ENCODE results near the gene ANKRD13B. TPM values are rescaled to one million over a fixed set of nuclear protein-coding genes. Genes with fewer than 3 reads are reported as not detected.

The ANKRD13B gene
- total and polyA plus RNA-seq, 12 donors: 1.0 to 23.8 (median 5.4) TPM

DNA sequence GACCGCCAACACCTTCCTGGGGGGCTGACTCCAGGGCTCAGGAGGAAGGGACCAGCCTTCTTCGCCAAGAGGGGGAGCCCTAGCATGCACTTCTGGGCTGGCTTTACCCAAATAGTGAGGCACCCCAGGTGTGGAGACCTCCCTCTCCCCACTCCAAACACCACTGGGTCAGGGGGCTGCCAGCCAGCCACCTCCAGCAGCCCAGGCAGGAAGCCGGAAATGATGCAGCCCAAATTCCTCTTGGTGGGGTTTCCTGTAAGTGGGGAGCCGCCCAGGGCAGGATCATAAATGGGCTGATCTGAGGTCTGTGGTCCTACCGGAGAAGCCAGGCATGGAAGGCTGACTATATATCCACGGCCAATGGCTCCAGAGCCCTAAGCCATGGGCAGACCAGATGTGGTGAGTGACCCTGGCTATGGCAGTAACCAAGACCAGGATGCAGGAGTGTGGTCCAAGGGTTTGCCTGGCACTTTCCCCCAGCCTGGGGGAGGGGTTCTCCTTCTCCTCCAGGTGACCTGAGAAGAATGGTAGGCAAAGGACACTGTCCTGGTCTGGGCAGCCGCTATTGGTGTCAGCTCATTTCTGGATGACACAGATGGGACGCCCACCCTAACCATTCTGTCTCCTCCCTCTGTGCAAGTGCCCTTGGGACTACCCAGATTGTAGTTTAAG, 7.7 kb upstream of the ANKRD13B start:
- DNase-seq: peak in 3 of 7 donors; percentile 18 to 28 (median 23)
- 64 to 80% (median 73%) methylated on average over 5 to 8 of the region's 8 CpGs for WGBS, 4 donors
- H3K9me3 ChIP-seq (replicated peaks in 1 of 3): no peaks in the 10 kb centered on the region
- peaks cover 15 to 24% of the 10 kb centered on the region in 2 donors for H3K4me1 ChIP-seq (replicated peaks in 1 of 2)
- H3K27ac ChIP-seq: peak overlapping the region in 3 of 5 donors; percentile 16 to 73 (median 60)
- TF ChIP-seq, protein P1, sequence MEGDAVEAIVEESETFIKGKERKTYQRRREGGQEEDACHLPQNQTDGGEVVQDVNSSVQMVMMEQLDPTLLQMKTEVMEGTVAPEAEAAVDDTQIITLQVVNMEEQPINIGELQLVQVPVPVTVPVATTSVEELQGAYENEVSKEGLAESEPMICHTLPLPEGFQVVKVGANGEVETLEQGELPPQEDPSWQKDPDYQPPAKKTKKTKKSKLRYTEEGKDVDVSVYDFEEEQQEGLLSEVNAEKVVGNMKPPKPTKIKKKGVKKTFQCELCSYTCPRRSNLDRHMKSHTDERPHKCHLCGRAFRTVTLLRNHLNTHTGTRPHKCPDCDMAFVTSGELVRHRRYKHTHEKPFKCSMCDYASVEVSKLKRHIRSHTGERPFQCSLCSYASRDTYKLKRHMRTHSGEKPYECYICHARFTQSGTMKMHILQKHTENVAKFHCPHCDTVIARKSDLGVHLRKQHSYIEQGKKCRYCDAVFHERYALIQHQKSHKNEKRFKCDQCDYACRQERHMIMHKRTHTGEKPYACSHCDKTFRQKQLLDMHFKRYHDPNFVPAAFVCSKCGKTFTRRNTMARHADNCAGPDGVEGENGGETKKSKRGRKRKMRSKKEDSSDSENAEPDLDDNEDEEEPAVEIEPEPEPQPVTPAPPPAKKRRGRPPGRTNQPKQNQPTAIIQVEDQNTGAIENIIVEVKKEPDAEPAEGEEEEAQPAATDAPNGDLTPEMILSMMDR (IDR thresholded peaks at IDR 0.05): no peak
- TF ChIP-seq POLR2A (IDR thresholded peaks at IDR 0.05): peak in 1 of 2 donors; percentile 36
- H3K4me3 ChIP-seq: peak overlapping the region in 1 of 4 donors; percentile 26
- intact Hi-C loops (cut with DNase I): no loop called here
- H3K27me3 ChIP-seq: no peaks in the 10 kb centered on the region
- H3K36me3 ChIP-seq (replicated peaks in 1 of 2): peaks cover 0 to 15% of the 10 kb centered on the region in 2 donors

DNA sequence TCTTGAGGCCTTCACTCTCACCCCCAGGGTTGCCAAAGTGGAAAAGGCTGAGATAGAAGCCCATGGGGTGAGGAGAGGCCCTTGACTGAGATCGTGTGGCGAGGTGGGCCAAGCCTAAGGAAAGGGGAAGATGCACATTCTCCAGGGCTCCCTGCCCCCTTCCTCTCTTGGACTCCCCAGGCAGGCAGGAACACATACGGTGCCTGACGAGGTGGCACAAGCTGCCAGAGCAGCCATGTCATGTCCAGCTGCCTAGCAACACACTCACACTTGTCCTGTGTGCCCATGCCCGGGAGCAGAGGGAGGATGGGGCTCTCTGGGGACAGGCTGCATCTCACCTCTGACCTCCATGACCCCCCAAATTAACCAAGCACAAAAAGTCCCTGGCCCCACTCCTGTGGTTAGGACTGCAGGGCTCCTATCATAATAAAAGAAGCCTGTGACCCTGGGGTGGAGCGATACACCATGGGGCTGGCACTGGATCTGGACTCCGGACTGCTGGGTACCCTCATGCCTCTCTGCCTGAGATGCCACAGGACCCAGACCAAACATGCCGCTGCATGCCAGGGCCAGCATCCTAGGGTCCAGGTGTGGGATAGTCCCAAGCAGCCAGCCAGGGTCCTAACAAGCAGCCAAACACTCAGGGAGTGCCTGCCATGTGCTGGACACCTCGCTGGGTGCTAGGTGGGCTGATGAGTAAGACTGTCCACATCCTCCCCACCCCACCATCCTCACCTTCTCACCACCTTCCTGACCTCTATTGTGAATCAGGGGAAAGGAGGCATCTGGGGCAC, 6.1 kb upstream of the ANKRD13B start:
- Histone ChIP-seq H3K9me3 (replicated peaks in 1 of 3) (no peaks in the 10 kb centered on the region), H3K4me1 (replicated peaks in 1 of 2) (peaks cover 31 to 40% of the 10 kb centered on the region in 2 donors), H3K27me3 (no peaks in the 10 kb centered on the region), H3K36me3 (replicated peaks in 1 of 2) (peaks cover 0 to 14% of the 10 kb centered on the region in 2 donors), H3K4me3 (no peak overlapping the region), H3K27ac (peak overlapping the region in 2 of 5 donors; percentile 5 to 52)
- WGBS, 4 donors: 68 to 76% (median 74%) methylated on average over 6 to 9 of the region's 9 CpGs
- intact Hi-C loops (cut with DNase I): no loop called here
- peak in 1 of 7 donors; percentile 19 for DNase-seq
- TF ChIP-seq, protein P1 (IDR thresholded peaks at IDR 0.05): no peak
- no peak for TF ChIP-seq POLR2A (IDR thresholded peaks at IDR 0.05)

DNA sequence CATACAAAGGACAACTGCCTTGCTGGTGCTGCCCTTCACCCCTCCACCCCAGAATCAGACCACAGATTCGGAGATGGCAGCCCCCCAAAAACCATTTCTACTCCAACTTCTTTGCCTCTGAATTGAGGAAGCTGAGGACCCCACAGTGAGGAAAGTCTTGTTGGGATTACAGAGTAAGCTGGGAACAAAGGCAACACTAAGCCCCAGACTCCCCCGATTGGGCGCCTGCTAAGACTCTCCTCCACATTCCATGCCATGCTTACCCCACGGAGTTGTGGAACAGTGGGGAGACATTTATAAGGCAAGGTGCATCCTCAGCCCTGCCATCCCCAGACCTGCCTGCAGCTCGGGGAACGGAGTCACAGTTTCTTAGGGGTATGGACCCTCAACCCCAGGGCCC, 5.3 kb upstream of the ANKRD13B start:
- WGBS, 4 donors: 82 to 88% (median 88%) methylated on average over 4 to 6 of the region's 6 CpGs
- Histone ChIP-seq H3K36me3 (replicated peaks in 1 of 2) (peaks cover 0 to 7% of the 10 kb centered on the region in 2 donors), H3K4me3 (peak overlapping the region in 1 of 4 donors; percentile 87), H3K27ac (peak overlapping the region in 1 of 5 donors; percentile 89), H3K9me3 (replicated peaks in 1 of 3) (no peaks in the 10 kb centered on the region), H3K27me3 (no peaks in the 10 kb centered on the region), H3K4me1 (replicated peaks in 1 of 2) (peaks cover 38 to 47% of the 10 kb centered on the region in 2 donors)
- no peak for TF ChIP-seq POLR2A (IDR thresholded peaks at IDR 0.05)
- TF ChIP-seq, protein P1 (IDR thresholded peaks at IDR 0.05): no peak
- intact Hi-C loops (cut with DNase I): no loop called here
- peak in 2 of 7 donors; percentile 18 to 20 for DNase-seq

DNA sequence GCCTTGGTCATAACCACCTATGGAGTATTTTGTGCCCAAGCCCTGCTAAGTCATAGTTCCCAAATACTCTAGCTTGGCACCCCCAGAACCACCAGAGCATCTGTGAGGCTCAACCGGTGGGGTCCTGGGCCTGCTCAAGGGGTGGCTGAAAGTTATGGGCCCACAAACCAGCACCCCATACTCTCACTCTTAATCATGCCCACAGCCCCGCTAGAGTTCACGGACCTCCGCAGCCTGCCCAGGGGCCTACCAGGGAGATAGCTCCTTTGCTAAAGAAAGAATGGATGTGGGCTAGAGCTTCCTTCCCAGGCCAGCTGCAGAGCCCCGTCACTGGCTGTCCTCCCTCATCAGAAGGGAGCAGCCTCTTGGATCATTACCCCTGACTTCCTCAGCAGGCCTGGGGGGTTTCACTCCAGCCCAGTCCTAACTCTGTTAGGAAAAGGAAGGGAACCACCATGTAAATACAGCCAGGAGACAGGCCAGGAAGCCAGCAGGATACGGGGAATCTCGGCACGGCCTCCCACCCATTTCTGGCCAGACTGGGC, 4.8 kb upstream of the ANKRD13B start:
- WGBS, 4 donors: 33 to 44% (median 36%) methylated on average over 4 to 8 of the region's 8 CpGs
- no peaks in the 10 kb centered on the region for H3K9me3 ChIP-seq (replicated peaks in 1 of 3)
- H3K4me3 ChIP-seq: peak overlapping the region in 2 of 4 donors; percentile 80 to 87
- intact Hi-C loops (cut with DNase I): no loop called here
- H3K27me3 ChIP-seq: no peaks in the 10 kb centered on the region
- TF ChIP-seq, protein P1 (IDR thresholded peaks at IDR 0.05): no peak
- no peak for TF ChIP-seq POLR2A (IDR thresholded peaks at IDR 0.05)
- peak in 1 of 7 donors; percentile 18 for DNase-seq
- H3K4me1 ChIP-seq (replicated peaks in 1 of 2): peaks cover 41 to 50% of the 10 kb centered on the region in 2 donors
- H3K27ac ChIP-seq: peak overlapping the region in 4 of 5 donors; percentile 60 to 89 (median 66)
- peaks cover 0 to 2% of the 10 kb centered on the region in 2 donors for H3K36me3 ChIP-seq (replicated peaks in 1 of 2)
